T-helper 1 cell treated with Interleukin-12 subunit alpha and Interleukin-12 subunit beta and Interleukin-4 antibody, amounts not matched to agents 30 μg/mL and 1 μg/mL, for 36 hours (primary cell): ENCODE data around the gene NPAS3.

Experiments used
- H3K27ac Mint-ChIP-seq: one replicate; pipeline ENCODE4 v1.8.0; 2021; ENCODE audit warnings: mild to moderate bottlenecking, mixed read lengths
- H3K27me3 Mint-ChIP-seq: one replicate; pipeline ENCODE4 v1.8.0; 2021; ENCODE audit warnings: low read depth, mixed read lengths
- H3K36me3 Mint-ChIP-seq: one replicate; pipeline ENCODE4 v1.8.0; 2021; ENCODE audit warnings: low read depth, mixed read lengths
- H3K4me1 Mint-ChIP-seq: one replicate; pipeline ENCODE4 v1.8.0; 2021; ENCODE audit warnings: low read depth, mixed read lengths
- H3K4me3 Mint-ChIP-seq: one replicate; pipeline ENCODE4 v1.8.0; 2021; ENCODE audit warnings: mild to moderate bottlenecking, moderate library complexity, mixed read lengths
- H3K9me3 Mint-ChIP-seq: one replicate; pipeline ENCODE4 v1.8.0; 2021; ENCODE audit warnings: mixed read lengths

NPAS3 gene

DNA sequence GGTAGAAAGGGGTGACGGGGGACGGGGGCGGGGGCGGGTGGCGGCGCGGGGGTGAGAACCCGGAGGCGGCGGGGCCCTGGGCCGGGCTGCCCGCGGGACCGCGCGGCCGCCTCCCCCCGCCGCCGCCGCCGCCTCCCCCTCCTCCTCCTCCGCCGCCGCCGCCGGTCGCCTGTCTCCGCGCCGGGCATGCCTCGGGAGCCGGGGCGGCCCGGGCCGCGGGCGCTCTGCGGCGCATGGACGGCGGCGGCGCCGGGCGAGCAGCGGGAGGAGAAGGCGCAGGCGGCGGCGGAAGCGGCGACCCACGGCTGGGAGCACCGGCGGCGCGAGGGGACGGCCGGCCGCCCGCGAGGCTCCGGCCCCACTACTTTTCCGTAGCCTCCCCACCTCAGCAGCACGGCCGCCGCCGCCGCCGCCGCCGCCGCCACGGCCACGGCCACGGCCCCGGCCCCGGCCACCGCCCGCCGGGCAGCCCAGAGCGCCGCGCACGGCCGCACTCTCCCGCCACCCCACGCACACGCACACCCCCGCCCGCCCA lies at the start of gene NPAS3:
TSS of gene NPAS3 (plus strand) at position 161 of the 535 bp plus-strand sequence.
- Mint-ChIP-seq H3K27me3 (peaks cover 72% of the 10 kb centered on the region), H3K27ac (peak within 1 kb of the TSS; percentile 59)

DNA sequence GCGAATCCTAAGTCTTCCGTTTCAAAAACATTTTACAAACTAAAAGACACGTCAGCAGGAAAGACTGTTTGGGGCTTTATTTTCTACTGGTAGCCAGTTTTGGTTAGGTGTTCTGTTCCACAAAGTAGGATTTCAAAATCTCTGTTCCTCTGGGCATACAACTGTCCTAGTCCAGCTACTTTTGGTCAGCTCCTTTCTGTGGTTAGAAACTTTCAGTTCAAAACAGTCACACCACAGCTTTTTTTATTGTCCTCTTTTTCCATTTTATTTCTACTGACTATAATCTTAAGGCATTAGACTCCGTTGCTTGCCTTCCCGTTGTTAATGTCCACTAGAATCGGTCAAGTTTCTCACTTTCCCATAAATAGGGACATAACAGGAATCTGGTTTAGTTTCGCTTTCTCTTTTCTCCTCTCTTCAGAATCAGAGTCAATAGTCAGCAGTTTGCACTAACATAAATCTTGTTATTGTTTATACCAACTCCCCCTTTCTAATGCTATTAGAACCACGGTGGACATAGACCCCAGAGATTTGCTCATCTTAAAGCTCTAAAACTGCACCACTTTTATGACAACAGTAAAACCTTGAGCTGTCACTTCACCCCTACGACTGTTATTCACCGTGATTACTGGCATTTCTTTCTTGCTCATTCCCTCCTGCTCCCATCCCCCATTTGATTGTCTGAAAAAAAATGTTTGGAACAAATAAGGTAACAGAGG lies 41.5 kb upstream of the NPAS3 start:
- peak overlapping the region; percentile 53 for H3K27ac Mint-ChIP-seq
- peak overlapping the region; percentile 73 for H3K4me3 Mint-ChIP-seq

More for the DNA sequence above, at the start of gene NPAS3:
- Mint-ChIP-seq H3K4me1 (peaks cover 10% of the 10 kb centered on the region), H3K36me3 (no peaks in the 10 kb centered on the region), H3K9me3 (no peaks in the 10 kb centered on the region), H3K4me3 (peak within 1 kb of the TSS; percentile 90)

DNA sequence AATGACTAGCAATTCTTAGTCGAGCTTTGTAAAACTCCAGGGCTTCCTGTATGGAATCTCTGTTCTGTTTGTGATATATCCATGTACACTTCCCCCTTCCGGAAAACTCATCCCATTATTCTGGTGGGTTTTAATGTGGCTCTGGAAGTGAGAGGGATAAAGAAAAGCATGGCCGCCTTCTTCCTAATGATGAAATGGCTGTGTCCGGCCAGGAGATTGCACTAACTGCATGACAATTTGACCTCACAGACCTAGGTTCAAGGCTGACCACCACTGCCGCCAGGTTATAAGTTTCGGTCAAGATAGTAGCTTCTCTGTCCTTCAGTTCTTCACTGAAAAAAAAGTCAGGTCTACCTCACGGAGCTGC lies 41.0 kb upstream of the NPAS3 start:
- Mint-ChIP-seq H3K27ac (no peak overlapping the region), H3K27me3 (no peaks in the 10 kb centered on the region), H3K36me3 (no peaks in the 10 kb centered on the region), H3K4me1 (peaks cover 5% of the 10 kb centered on the region), H3K4me3 (peak overlapping the region; percentile 73), H3K9me3 (no peaks in the 10 kb centered on the region)

More for the DNA sequence above, 41.5 kb upstream of the NPAS3 start:
- no peaks in the 10 kb centered on the region for H3K36me3 Mint-ChIP-seq
- H3K27me3 Mint-ChIP-seq: no peaks in the 10 kb centered on the region
- peaks cover 5% of the 10 kb centered on the region for H3K4me1 Mint-ChIP-seq
- H3K9me3 Mint-ChIP-seq: no peaks in the 10 kb centered on the region

DNA sequence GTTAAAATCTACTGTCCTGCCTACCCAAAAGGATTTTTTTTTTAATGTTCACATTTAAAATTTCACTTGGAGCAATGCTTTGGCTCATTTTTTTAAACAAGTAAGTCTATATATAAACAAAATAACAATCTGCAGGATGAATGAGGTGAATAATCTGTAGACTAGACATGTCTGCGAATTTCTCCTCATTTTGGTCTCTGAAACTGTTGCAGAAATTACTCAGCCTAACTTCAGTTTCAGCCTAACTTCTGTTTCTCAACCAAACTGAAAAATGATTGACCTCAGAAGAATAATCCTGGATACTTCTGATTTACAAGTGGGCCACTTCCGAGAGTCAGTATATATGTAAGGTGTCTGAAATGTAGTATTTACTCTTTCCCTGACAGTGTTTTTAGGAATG lies 39.8 kb upstream of the NPAS3 start:
- H3K4me3 Mint-ChIP-seq: no peak overlapping the region
- no peaks in the 10 kb centered on the region for H3K9me3 Mint-ChIP-seq
- H3K27me3 Mint-ChIP-seq: no peaks in the 10 kb centered on the region
- H3K36me3 Mint-ChIP-seq: no peaks in the 10 kb centered on the region
- peaks cover 5% of the 10 kb centered on the region for H3K4me1 Mint-ChIP-seq
- H3K27ac Mint-ChIP-seq: no peak overlapping the region

DNA sequence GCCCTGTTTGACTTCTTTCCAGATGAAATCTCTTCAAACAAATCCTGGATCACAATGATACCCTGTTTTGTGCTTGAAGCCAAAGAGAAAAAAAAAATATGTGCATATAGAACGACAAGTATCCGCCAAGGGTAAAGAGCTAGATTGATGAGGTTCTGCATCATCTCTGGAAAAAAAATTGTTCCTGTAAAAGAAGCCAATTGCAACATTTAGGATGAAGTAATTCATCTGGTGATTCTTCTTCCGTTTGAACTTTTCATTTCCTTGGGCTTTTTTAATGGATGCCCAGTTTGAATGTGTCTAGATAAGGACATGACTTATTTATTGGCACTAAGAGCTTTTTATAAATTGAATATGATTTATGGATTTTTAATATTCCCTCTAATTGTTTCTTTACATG lies 38.1 kb upstream of the NPAS3 start:
- Mint-ChIP-seq H3K36me3 (no peaks in the 10 kb centered on the region), H3K27me3 (no peaks in the 10 kb centered on the region), H3K4me3 (no peak overlapping the region), H3K4me1 (peaks cover 5% of the 10 kb centered on the region), H3K27ac (no peak overlapping the region), H3K9me3 (no peaks in the 10 kb centered on the region)

DNA sequence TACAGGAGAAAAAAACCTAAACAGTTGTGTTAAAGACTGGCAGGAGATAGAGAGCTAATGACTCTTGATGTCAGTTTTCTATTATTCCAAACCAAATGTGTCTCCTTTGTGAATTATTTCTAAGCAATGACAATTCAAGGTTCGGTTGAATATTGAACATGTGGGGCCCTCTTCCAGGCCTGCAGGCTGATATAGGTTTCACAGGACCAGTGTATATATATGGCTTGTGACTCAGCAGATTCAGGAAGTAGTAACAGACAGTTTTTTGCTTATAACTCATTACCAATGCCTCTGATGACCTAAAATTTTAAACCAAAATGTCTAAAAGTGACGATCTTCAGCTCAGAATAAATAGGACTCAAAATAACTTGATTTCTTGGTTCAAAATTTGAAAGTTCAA lies 33.7 kb upstream of the NPAS3 start:
- Mint-ChIP-seq H3K4me3 (no peak overlapping the region), H3K9me3 (no peaks in the 10 kb centered on the region), H3K4me1 (no peaks in the 10 kb centered on the region), H3K36me3 (no peaks in the 10 kb centered on the region), H3K27ac (no peak overlapping the region), H3K27me3 (no peaks in the 10 kb centered on the region)

DNA sequence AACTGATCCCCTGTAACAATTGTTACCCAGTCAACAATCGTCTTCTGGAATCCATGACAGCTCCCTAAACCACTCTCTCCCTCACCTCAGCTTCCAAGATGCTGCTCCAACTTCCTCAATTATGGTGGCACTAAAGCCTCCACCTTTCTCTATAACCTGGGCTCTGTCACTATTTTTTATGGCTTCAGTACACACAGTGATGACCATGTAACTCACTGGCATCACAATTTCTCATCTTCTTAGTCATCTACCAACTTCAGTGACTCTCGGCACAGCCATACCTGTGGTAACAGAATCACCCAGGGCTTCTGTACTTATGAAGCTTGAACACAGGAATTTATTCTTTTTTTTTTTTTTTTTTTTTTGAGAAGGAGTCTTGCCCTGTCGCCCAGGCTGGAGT lies 32.0 kb upstream of the NPAS3 start:
- Mint-ChIP-seq H3K36me3 (no peaks in the 10 kb centered on the region), H3K4me1 (no peaks in the 10 kb centered on the region), H3K27me3 (no peaks in the 10 kb centered on the region), H3K4me3 (no peak overlapping the region), H3K27ac (no peak overlapping the region), H3K9me3 (no peaks in the 10 kb centered on the region)

DNA sequence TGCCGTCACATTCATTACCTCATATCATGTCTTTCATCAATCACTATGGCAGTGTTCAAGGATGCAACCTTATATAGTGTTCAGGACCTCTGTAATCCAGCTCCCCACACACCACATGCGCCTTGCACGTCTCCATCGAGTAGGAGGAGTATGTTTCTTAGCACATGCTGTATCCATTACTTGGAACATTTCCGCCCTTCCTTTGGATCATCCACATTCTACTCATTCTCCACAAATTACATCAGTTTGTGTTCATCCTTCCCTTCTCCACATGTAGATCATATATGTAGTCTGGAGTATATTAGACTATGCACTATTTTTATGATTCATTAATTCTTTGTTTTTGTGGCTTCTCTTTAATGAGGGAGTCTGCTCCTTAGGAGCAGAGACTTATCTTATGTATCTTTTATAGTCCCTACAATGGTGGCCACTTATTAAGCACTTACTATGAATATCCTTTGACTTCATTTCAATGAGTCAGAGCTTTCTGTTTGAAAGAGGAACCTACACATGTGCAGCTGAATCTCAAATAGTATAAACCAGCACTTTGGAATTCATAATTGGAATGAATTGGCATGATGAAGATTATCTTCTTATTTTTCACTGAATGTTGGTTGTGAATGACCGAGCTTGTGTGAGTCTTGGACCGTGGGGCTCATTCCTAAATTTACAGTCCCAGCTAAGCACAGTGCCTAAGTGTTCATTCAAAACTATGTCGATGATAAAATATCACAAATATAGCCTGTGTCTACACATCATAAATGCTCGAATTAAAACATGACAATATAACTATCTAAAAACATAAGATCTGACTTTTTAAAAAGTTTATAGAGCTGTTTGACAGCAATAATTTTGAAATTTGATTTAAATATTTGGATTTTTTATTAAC lies 30.2 kb upstream of the NPAS3 start:
- Mint-ChIP-seq H3K9me3 (no peaks in the 10 kb centered on the region), H3K27me3 (no peaks in the 10 kb centered on the region), H3K36me3 (no peaks in the 10 kb centered on the region), H3K4me3 (no peak overlapping the region), H3K27ac (no peak overlapping the region), H3K4me1 (no peaks in the 10 kb centered on the region)

DNA sequence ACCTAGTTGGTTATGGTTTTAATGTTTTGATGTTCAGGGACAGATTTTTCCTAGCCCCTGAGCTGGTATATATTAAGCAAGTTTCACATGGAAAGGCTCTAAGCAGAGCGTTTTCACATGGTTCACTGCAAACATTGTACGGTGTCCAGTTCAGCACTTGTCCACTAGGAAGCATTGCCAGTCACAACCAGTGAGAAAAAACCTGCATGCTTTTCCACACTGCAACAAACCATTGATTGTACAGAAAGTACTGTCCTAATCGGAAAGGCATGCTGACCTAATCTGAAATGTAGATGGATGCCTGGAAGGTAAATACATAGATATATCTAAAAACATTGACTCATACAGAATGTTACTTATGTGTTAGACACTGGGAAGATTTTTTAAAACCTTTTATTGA lies 25.0 kb upstream of the NPAS3 start:
- H3K27ac Mint-ChIP-seq: no peak overlapping the region
- H3K27me3 Mint-ChIP-seq: no peaks in the 10 kb centered on the region
- H3K4me3 Mint-ChIP-seq: no peak overlapping the region
- H3K9me3 Mint-ChIP-seq: no peaks in the 10 kb centered on the region
- H3K36me3 Mint-ChIP-seq: no peaks in the 10 kb centered on the region
- H3K4me1 Mint-ChIP-seq: no peaks in the 10 kb centered on the region

DNA sequence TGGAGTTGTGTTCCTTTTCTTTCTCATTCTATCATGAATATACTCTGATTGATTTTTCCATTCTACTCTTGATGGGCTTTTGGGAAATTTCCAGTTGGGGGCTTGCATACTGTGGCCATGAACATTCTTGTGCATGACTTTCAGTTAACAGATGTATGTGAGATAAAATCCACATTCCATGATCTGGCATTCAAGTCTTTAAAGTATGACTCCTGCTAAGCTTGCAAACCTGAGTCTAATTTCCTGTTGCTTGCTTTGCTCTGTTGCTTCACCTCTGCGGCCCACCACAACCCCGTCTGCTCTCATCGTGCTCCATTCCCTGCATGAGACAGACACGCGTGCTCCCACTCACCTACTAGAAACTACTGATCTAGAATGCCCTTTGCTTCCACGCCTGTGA lies 24.3 kb upstream of the NPAS3 start:
- Mint-ChIP-seq H3K9me3 (no peaks in the 10 kb centered on the region), H3K4me3 (no peak overlapping the region), H3K36me3 (no peaks in the 10 kb centered on the region), H3K27ac (no peak overlapping the region), H3K4me1 (no peaks in the 10 kb centered on the region), H3K27me3 (no peaks in the 10 kb centered on the region)

DNA sequence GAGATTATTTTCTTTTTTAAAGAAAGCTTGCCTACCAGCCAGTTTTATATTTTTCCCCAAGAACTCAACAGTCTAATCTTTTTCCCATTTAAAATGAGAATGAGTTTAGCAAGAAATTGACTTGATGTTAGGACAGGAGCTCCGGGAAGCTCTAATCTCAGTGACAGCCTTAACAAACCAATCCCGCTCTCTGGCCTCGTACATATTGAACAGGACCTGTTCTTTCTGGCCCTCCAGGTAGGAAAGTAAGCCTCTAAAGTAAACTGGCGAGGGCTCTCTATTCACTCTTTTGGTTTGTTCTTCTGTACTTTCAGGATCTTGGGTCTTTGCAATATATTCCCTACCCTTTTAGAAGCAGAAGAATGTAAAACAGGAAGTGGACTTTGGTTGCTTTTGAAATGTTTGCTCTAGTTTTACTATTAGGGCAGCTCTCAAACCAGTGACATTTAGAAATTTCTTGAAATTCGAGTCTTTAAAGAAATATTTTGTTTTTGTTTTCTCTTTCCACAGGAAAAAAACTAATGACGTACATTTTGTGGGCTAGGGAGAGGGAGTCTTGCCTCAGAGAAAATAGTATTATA lies 17.9 kb upstream of the NPAS3 start:
- no peak overlapping the region for H3K27ac Mint-ChIP-seq
- no peak overlapping the region for H3K4me3 Mint-ChIP-seq
- no peaks in the 10 kb centered on the region for H3K9me3 Mint-ChIP-seq
- no peaks in the 10 kb centered on the region for H3K36me3 Mint-ChIP-seq
- H3K27me3 Mint-ChIP-seq: no peaks in the 10 kb centered on the region
- H3K4me1 Mint-ChIP-seq: no peaks in the 10 kb centered on the region

DNA sequence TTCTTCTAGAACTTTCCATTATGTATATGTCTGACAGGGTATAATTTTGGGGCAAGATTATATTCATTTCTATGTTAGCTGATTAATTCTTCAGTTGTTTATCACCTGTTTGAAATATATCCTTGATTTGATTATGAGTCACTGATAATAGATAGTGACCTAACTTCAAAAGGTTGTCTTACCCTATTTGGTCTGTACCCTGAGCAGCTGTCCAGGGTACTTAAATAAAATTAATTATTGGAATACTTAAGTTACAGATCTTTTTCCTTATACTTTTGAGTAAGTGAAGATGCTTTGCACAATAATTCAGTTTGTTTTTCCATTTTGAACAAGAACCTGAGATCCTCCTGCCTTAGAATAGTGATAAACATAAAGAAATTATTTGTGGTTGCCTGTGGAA lies 13.2 kb upstream of the NPAS3 start:
- Mint-ChIP-seq H3K27me3 (peaks cover 3% of the 10 kb centered on the region), H3K4me1 (no peaks in the 10 kb centered on the region), H3K4me3 (no peak overlapping the region), H3K36me3 (no peaks in the 10 kb centered on the region), H3K9me3 (no peaks in the 10 kb centered on the region), H3K27ac (no peak overlapping the region)

DNA sequence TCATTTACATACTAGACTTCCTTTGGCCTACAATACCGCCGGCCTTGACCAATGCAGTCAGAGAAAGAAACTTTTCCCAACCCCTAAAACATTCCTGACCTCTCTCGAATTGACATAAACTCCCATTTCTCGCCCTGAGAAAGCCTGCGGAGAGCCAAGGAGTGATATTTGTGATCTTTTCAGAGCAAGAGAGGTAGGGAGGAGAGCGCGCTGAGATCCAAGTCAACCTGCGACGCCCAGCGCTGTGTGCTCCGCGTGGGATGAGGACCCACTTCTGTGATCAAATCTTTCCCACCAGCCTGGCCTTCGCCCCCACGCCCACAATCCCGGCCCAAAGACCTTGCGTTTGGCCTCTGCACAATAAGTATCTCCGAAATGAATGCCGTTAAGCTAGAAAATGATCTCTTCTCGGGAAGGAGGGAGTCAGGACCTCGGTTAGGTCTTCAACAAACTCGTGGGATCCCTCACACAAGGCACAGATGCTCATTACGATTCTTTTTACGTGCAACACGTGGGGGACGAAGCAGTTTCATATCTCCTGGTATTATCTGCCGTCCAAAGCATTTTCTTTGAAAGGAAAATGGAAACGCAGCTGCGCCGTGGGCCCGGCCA lies 6.3 kb upstream of the NPAS3 start:
- H3K27me3 Mint-ChIP-seq: peaks cover 65% of the 10 kb centered on the region
- no peak overlapping the region for H3K4me3 Mint-ChIP-seq
- no peak overlapping the region for H3K27ac Mint-ChIP-seq
- H3K36me3 Mint-ChIP-seq: no peaks in the 10 kb centered on the region
- no peaks in the 10 kb centered on the region for H3K9me3 Mint-ChIP-seq
- H3K4me1 Mint-ChIP-seq: peaks cover 6% of the 10 kb centered on the region

DNA sequence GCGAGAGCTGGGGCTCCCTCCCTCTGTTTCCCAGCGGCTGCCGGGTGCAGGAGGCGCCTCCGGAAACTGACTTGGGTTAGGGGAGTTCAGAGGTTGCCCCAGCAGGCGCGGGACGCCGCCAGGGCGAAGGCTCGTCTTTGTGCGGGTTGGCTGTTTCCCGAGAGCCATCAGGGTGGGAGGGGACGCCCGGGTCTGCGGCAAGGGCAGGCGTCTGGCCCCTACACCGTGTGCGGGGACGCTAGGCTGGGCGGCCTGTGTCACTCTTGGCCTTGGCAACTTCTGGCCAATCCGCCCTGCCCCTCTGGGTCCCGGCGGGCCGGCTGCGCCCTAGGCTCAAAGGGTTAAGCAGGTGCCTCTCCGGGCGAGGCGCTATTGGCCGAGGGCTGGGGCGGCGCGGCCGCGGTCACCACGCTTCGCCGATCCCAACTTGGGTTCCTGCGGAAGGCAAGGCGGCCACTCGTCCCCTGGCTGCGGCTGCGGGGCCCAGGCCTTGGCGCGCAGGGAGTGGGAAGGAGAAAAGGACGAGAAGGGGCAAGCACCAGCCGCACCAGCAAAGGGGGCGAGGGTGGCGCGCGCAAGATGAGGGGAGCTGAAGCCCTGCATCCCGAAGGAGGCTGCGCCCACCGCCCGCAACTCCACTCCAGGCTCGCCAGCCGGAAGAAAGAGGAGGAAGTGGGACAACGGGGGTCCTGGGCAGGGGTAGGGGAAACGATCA lies 5.6 kb upstream of the NPAS3 start:
- no peak overlapping the region for H3K4me3 Mint-ChIP-seq
- peaks cover 71% of the 10 kb centered on the region for H3K27me3 Mint-ChIP-seq
- no peaks in the 10 kb centered on the region for H3K9me3 Mint-ChIP-seq
- no peak overlapping the region for H3K27ac Mint-ChIP-seq
- no peaks in the 10 kb centered on the region for H3K36me3 Mint-ChIP-seq
- H3K4me1 Mint-ChIP-seq: peaks cover 6% of the 10 kb centered on the region
